ENCODE measurements around the gene DCD.
"Not testable (repeated sequence)": the region's sequence is repeated elsewhere in the genome, so short reads cannot be mapped to it uniquely, and the experiment has no call there.

The DCD gene

DNA sequence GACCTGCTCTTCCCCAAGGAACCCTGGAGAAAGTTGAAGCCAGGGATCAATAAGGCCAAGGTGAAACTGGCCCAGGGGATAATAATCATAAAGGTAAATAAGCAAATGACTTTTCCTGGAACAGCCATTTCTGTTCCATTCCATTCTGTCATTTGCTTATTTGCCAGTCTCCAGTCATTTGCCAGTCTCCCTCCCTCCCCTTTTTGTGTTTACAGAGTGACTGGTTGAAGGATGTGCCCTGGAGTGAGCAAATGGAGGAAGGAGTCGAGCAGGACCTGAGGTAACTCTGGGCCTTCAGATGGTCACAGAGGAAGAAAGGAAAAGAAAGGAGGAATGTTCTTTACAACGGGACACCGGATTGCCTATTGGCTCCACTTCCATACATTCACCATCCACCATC lies 17.8 kb upstream of the DCD start:
- no peaks in the 10 kb centered on the region for H3K4me1 ChIP-seq
- H3K27me3 ChIP-seq, result peaks cover 17% of the 10 kb centered on the region
- H3K36me3 ChIP-seq, result no peaks in the 10 kb centered on the region
- no peak for DNase-seq
- H3K9me3 ChIP-seq, result no peaks in the 10 kb centered on the region
- H3K4me3 ChIP-seq (ENCODE audit: low read depth, low read length), result no peak overlapping the region
- TF ChIP-seq, protein P1, sequence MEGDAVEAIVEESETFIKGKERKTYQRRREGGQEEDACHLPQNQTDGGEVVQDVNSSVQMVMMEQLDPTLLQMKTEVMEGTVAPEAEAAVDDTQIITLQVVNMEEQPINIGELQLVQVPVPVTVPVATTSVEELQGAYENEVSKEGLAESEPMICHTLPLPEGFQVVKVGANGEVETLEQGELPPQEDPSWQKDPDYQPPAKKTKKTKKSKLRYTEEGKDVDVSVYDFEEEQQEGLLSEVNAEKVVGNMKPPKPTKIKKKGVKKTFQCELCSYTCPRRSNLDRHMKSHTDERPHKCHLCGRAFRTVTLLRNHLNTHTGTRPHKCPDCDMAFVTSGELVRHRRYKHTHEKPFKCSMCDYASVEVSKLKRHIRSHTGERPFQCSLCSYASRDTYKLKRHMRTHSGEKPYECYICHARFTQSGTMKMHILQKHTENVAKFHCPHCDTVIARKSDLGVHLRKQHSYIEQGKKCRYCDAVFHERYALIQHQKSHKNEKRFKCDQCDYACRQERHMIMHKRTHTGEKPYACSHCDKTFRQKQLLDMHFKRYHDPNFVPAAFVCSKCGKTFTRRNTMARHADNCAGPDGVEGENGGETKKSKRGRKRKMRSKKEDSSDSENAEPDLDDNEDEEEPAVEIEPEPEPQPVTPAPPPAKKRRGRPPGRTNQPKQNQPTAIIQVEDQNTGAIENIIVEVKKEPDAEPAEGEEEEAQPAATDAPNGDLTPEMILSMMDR (IDR thresholded peaks at IDR 0.05; ENCODE audit: low read depth, low read length), result no peak

DNA sequence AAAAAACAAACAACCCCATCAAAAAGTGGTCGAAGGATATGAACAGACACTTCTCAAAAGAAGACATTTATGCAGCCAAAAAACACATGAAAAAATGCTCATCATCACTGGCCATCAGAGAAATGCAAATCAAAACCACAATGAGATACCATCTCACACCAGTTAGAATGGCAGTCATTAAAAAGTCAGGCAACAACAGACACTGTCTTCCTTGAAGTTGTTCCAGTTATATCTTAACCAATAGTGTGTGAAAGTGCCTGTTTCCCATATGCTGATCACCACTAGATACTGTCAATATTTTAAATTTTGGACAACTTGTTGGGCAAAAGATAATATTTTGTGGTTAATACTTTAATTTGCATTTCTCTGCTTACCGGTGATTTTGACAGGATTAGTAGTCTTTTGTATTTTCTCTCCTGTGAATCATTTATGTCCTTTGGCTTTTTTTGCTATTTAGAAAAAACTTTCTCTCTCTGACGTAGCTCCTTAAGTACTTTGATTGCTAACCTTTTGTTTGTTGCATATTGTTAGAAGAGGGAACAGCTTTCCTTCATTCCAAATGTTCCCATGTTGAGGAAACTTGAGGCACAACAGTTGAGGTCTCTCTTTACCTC lies 17.0 kb upstream of the DCD start:
- peaks cover 10% of the 10 kb centered on the region for H3K27me3 ChIP-seq
- not testable (repeated sequence) for H3K36me3 ChIP-seq; H3K4me3 ChIP-seq (ENCODE audit: low read depth, low read length); H3K4me1 ChIP-seq; DNase-seq; H3K9me3 ChIP-seq

DNA sequence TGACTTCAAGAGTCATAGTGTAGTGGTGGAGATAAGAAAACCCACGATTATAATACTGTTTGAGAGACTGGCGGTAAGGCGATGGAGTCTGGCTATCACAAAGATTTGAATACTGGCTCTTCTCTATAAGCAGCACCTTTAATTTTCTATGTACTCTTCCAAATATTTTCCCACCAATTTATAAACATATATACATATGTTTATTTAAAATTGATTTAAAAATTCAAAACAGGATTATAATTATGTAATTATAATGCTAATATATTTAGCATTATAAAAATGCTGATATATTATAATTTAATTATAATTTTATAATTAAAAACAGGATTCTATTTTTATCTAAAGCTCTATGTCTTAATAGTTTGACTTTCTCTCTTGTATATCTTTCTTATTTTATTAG lies 15.4 kb upstream of the DCD start:
- Histone ChIP-seq H3K9me3 (no peaks in the 10 kb centered on the region), H3K36me3 (no peaks in the 10 kb centered on the region), H3K27me3 (peaks cover 7% of the 10 kb centered on the region), H3K4me3 (ENCODE audit: low read depth, low read length) (no peak overlapping the region), H3K4me1 (no peaks in the 10 kb centered on the region)
- no peak for DNase-seq
- TF ChIP-seq, protein P1 (IDR thresholded peaks at IDR 0.05; ENCODE audit: low read depth, low read length), result no peak

DNA sequence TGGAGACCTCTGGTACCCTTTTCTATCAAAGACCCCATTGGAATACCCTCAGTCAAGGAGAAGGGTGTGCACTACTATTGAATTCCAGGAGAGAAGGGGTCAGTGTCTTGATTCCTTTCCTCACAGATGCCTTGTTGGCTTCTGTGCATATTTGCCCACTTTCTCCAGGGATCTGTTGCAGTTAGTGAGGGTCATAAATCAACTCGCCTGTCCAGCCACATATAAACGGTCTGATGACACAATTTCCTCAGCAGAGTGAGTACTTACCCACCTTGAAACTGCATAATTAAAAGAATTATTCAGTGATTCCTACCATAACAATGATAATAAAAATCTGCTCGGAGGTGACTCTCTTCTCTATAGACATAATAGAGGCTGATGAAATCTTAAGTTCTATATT lies 13.9 kb upstream of the DCD start:
- TF ChIP-seq, protein P1 (IDR thresholded peaks at IDR 0.05; ENCODE audit: low read depth, low read length), result no peak
- no peak for DNase-seq
- Histone ChIP-seq H3K9me3 (no peaks in the 10 kb centered on the region), H3K4me3 (ENCODE audit: low read depth, low read length) (no peak overlapping the region), H3K27me3 (peaks cover 15% of the 10 kb centered on the region), H3K36me3 (no peaks in the 10 kb centered on the region), H3K4me1 (no peaks in the 10 kb centered on the region)

DNA sequence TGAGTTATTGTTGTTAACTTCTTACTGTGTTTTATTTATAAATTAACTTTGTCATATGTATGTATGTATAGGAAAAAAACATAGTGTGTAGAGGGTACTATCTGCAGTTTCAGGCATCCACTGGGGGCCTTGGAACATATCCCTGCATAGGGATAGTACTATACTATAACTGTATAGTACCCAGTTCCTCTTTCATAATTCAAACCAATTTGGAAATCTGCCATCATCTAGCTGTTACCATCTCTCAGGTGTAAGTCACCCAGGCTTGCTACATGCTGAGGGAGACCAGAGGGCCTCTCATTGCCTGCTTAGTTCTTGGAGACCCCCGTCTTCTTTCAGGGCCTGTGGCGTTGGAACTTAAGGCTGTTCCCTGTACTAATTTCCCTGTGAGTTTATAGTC lies 12.9 kb upstream of the DCD start:
- Histone ChIP-seq H3K9me3 (no peaks in the 10 kb centered on the region), H3K4me1 (no peaks in the 10 kb centered on the region), H3K27me3 (peaks cover 22% of the 10 kb centered on the region), H3K36me3 (no peaks in the 10 kb centered on the region), H3K4me3 (ENCODE audit: low read depth, low read length) (no peak overlapping the region)
- no peak for DNase-seq
- TF ChIP-seq, protein P1 (IDR thresholded peaks at IDR 0.05; ENCODE audit: low read depth, low read length), result no peak

DNA sequence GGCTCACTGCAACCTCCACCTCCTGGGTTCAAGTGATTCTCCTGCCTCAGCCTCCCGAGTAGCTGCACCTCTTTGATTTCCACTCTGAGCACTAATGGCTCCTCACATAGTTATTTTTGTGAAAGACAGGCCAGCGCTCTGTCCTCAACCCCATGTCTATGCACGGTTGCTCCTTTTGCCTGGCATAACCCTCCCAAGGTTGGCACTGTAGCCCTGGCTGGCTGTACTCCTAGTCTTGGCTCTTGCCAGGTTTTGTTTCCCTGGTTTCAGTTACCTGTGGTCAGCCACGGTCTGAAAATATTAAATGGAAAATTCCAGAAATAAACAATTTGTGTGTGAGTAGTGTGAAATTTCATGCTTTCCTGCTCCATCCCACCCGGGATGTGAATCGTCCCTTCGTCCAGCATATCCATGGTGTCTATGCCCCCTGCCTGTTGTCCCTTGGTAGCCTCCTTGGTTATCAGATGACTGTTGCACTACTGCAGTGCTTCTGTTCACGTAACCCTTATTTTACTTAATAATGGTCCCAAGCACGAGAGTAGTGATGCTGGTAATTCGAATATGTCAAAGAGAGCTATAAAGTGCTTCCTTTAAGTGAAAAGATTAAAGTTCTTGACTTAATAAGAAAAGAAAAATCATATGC lies 12.3 kb upstream of the DCD start:
- Histone ChIP-seq H3K9me3 (no peaks in the 10 kb centered on the region), H3K4me1 (no peaks in the 10 kb centered on the region), H3K4me3 (ENCODE audit: low read depth, low read length) (no peak overlapping the region), H3K36me3 (no peaks in the 10 kb centered on the region), H3K27me3 (peaks cover 22% of the 10 kb centered on the region)
- no peak for DNase-seq
- TF ChIP-seq, protein P1 (IDR thresholded peaks at IDR 0.05; ENCODE audit: low read depth, low read length), result no peak

All from BE2C (cell line).